GM23338 (cell line): Measurements from ENCODE around the gene OTOS. TPM values are rescaled to one million over a fixed set of nuclear protein-coding genes. Genes with fewer than 3 reads are reported as not detected.

Source experiments
- ATAC-seq: fragments of 200-7000 bp; cut with Tn5 transposase; 3 replicates; pipeline ENCODE4 v1.9.1; 2020
- DNase-seq: peaks from one replicate; pipeline ENCODE4 v3.0.0-alpha.2; 2015; ENCODE audit warnings: low spot score
- H2AFZ ChIP-seq: fragments of 200-600 bp; sonication (generic); 2 replicates; pipeline ENCODE4 v1.8.0; 2016; ENCODE audit warnings: antibody characterized with exemption, mild to moderate bottlenecking, moderate library complexity
- H3F3A ChIP-seq: fragments of 200-600 bp; sonication (generic); replicated peaks from 2 replicates; pipeline ENCODE4 v1.8.0; 2017; ENCODE audit warnings: antibody characterized with exemption, mixed run types, low read depth
- H3K27ac ChIP-seq: fragments of 200-600 bp; sonication (generic); 2 replicates; pipeline ENCODE4 v1.6.1; 2016; ENCODE audit warnings: low read depth
- H3K27me3 ChIP-seq: fragments of 200-600 bp; sonication (generic); 2 replicates; pipeline ENCODE4 v1.8.0; 2016; ENCODE audit warnings: mild to moderate bottlenecking, mixed run types, moderate library complexity; ENCODE audit not compliant: insufficient read depth
- H3K36me3 ChIP-seq: fragments of 200-600 bp; sonication (generic); 2 replicates; pipeline ENCODE4 v1.8.0; 2016; ENCODE audit warnings: mild to moderate bottlenecking; ENCODE audit not compliant: insufficient read depth
- H3K4me1 ChIP-seq: fragments of 200-600 bp; sonication (generic); 2 replicates; pipeline ENCODE4 v1.8.0; 2016; ENCODE audit warnings: mild to moderate bottlenecking, moderate library complexity; ENCODE audit not compliant: insufficient read depth
- H3K4me2 ChIP-seq: fragments of 200-600 bp; sonication (generic); 2 replicates; pipeline ENCODE4 v1.7.1; 2017; ENCODE audit warnings: mixed run types
- H3K4me3 ChIP-seq: fragments of 200-600 bp; sonication (generic); 2 replicates; pipeline ENCODE4 v1.6.1; 2016; ENCODE audit warnings: mixed run types
- H3K79me2 ChIP-seq: fragments of 200-600 bp; sonication (generic); replicated peaks from 2 replicates; pipeline ENCODE4 v1.8.0; 2017; ENCODE audit warnings: mild to moderate bottlenecking; ENCODE audit not compliant: insufficient read depth
- H3K9me2 ChIP-seq: fragments of 200-600 bp; sonication (generic); 2 replicates; pipeline ENCODE4 v1.8.0; 2017; ENCODE audit not compliant: insufficient read depth
- H4K20me1 ChIP-seq: fragments of 200-600 bp; sonication (generic); replicated peaks from 2 replicates; pipeline ENCODE4 v1.8.0; 2017; ENCODE audit warnings: mild to moderate bottlenecking; ENCODE audit not compliant: insufficient read depth
- H3K27ac Mint-ChIP-seq: 2 replicates; pipeline ENCODE4 v1.8.0; 2020; ENCODE audit warnings: inconsistent platforms, mild to moderate bottlenecking, moderate library complexity, mixed read lengths
- H3K27me3 Mint-ChIP-seq: 3 replicates; pipeline ENCODE4 v1.8.0; 2022; ENCODE audit warnings: low read depth, mild to moderate bottlenecking, moderate library complexity, mixed read lengths, inconsistent platforms; ENCODE audit not compliant: insufficient read depth, poor library complexity
- H3K36me3 Mint-ChIP-seq: 3 replicates; pipeline ENCODE4 v1.8.0; 2021; ENCODE audit warnings: low read depth, mild to moderate bottlenecking, inconsistent platforms, moderate library complexity, mixed read lengths
- H3K4me1 Mint-ChIP-seq: 3 replicates; pipeline ENCODE4 v1.8.0; 2020; ENCODE audit warnings: mild to moderate bottlenecking, inconsistent platforms, mixed read lengths
- H3K4me3 Mint-ChIP-seq: 3 replicates; pipeline ENCODE4 v1.8.0; 2021; ENCODE audit warnings: moderate library complexity, mild to moderate bottlenecking, inconsistent platforms, mixed read lengths
- H3K9me3 Mint-ChIP-seq: 3 replicates; pipeline ENCODE4 v1.8.0; 2020; ENCODE audit warnings: moderate library complexity, mild to moderate bottlenecking, inconsistent platforms, mixed read lengths
- CREB1 ChIP-seq: fragments of 250-450 bp; sonication (Bioruptor Pico); IDR thresholded peaks from 2 replicates; pipeline ENCODE4 v1.5.0; 2020; ENCODE audit warnings: low read depth, mild to moderate bottlenecking, moderate library complexity
- CTCF ChIP-seq, 2 experiments: fragments of 200-600 bp in 1 of 2; sonication (generic) in 1 of 2; conservative IDR thresholded peaks; 2 replicates each; pipeline versions ENCODE4 v1.5.1 to v1.6.1; 2016 to 2017; ENCODE audit warnings: antibody characterized with exemption in 2 of 2, low read depth in 2 of 2, mild to moderate bottlenecking in 2 of 2, moderate library complexity in 1 of 2
- ETS1 ChIP-seq: IDR thresholded peaks from 2 replicates; pipeline ENCODE4 v1.6.1; 2016; ENCODE audit warnings: antibody characterized with exemption
- EZH2 ChIP-seq: fragments of 200-600 bp; sonication (generic); IDR thresholded peaks from one replicate; pipeline ENCODE4 v1.8.0; 2017; ENCODE audit warnings: antibody characterized with exemption, mild to moderate bottlenecking, low read depth; ENCODE audit not compliant: unreplicated experiment
- EZH2phosphoT487 ChIP-seq: fragments of 200-600 bp; sonication (generic); IDR thresholded peaks from one replicate; pipeline ENCODE4 v1.8.1; 2018; ENCODE audit warnings: antibody characterized with exemption; ENCODE audit not compliant: unreplicated experiment
- JUNB ChIP-seq: IDR thresholded peaks from one replicate; pipeline ENCODE4 v1.6.1; 2016; ENCODE audit warnings: antibody characterized with exemption; ENCODE audit not compliant: unreplicated experiment
- NANOG ChIP-seq: IDR thresholded peaks from 2 replicates; pipeline ENCODE4 v1.6.1; 2016; ENCODE audit warnings: antibody characterized with exemption, borderline replicate concordance
- POLR2AphosphoS5 ChIP-seq: IDR thresholded peaks from 2 replicates; pipeline ENCODE4 v1.6.1; 2016; ENCODE audit warnings: antibody characterized with exemption, low read depth
- REST ChIP-seq: IDR thresholded peaks from one replicate; pipeline ENCODE4 v1.6.1; 2018; ENCODE audit warnings: antibody characterized with exemption; ENCODE audit not compliant: unreplicated experiment
- STAT1 ChIP-seq: IDR thresholded peaks from one replicate; pipeline ENCODE4 v1.6.1; 2016; ENCODE audit warnings: antibody characterized with exemption; ENCODE audit not compliant: unreplicated experiment
- ZNF114 ChIP-seq: fragments of 250-450 bp; sonication (Bioruptor Pico); IDR thresholded peaks from 2 replicates; pipeline ENCODE4 v1.5.0; 2020; ENCODE audit warnings: mild to moderate bottlenecking, moderate library complexity
- ZNF331 ChIP-seq: fragments of 250-450 bp; sonication (Bioruptor Pico); IDR thresholded peaks from 2 replicates; pipeline ENCODE4 v1.5.0; 2020; ENCODE audit warnings: low read depth, mild to moderate bottlenecking, moderate library complexity
- ZNF462 ChIP-seq: fragments of 250-450 bp; sonication (Bioruptor Pico); IDR thresholded peaks from 2 replicates; pipeline ENCODE4 v1.5.0; 2020; ENCODE audit warnings: mild to moderate bottlenecking, moderate library complexity
- polyA plus RNA-seq: library from polyadenylated mRNA; unstranded; fragments of >200 nt; fragmentation: Nextera tagmentation; extraction: Ambion mirVana; gene quantifications from 2 replicates; pipeline ENCODE4 v1.2.1, GENCODE V29; 2016
- total RNA-seq: library from RNA; depleted of rRNA; stranded (reverse); fragments of >200 nt; shearing (Covaris generic); gene quantifications from 2 replicates; pipeline ENCODE4 v1.2.3, GENCODE V29; 2014

Gene OTOS
- total and polyA plus RNA-seq, 2 experiments from 2014 or later: 0.40 TPM; not detected in 1

GRCh38 chr2:240124651-240125030, 15.8 kb downstream of the OTOS start:
- ATAC-seq (no peak), DNase-seq (no peak)
- H3K4me1 Mint-ChIP-seq: no peaks in the 10 kb centered on the region
- H3K27ac Mint-ChIP-seq: no peak overlapping the region
- no peaks in the 10 kb centered on the region for H3K4me1 ChIP-seq
- H3K79me2 ChIP-seq: no peaks in the 10 kb centered on the region
- no peak overlapping the region for H3K27ac ChIP-seq
- H3K27me3 Mint-ChIP-seq: peaks cover 2% of the 10 kb centered on the region
- H3K27me3 ChIP-seq: no peaks in the 10 kb centered on the region
- peaks cover 5% of the 10 kb centered on the region; the same call in 1 of the 2 replicates for H3K36me3 ChIP-seq
- H4K20me1 ChIP-seq: no peaks in the 10 kb centered on the region
- no peak overlapping the region for H3K4me3 Mint-ChIP-seq
- H2AFZ ChIP-seq: no peak overlapping the region
- H3K36me3 Mint-ChIP-seq: peaks cover 38% of the 10 kb centered on the region
- no peak for TF ChIP-seq EZH2phosphoT487
- no peak for TF ChIP-seq JUNB
- TF ChIP-seq REST: no peak
- TF ChIP-seq NANOG: no peak
- TF ChIP-seq ZNF462: no peak
- no peak for TF ChIP-seq CREB1 (CRISPR knock-in tag)
- no peak for TF ChIP-seq CTCF (conservative IDR thresholded peaks at IDR 0.05; ENCODE audit: low read depth in 2 of 2)
- no peak for TF ChIP-seq EZH2
- TF ChIP-seq STAT1: no peak
- TF ChIP-seq ZNF114: no peak
- TF ChIP-seq POLR2AphosphoS5: no peak
- no peak for TF ChIP-seq ZNF331 (CRISPR knock-in tag)
- TF ChIP-seq ETS1: no peak
- no peaks in the 10 kb centered on the region for H3K9me2 ChIP-seq
- H3K9me3 Mint-ChIP-seq: no peaks in the 10 kb centered on the region
- no peak overlapping the region for H3K4me3 ChIP-seq
- no peaks in the 10 kb centered on the region for H3F3A ChIP-seq
- no peak overlapping the region for H3K4me2 ChIP-seq
